A549 (cell line): Measurements from ENCODE around the gene STAT1.

Source experiments
- BHLHE40 ChIP-seq: IDR thresholded peaks from 2 replicates; pipeline ENCODE4 v1.6.1; 2012; ENCODE audit warnings: low read depth, low read length, inconsistent platforms
- CEBPB ChIP-seq, 2 experiments: fragments of >200 bp in 1 of 2; sonication (Bioruptor Twin) in 1 of 2; formaldehyde crosslinking in 1 of 2; IDR thresholded peaks; 2 replicates each; pipeline ENCODE4 v1.6.1; 2012 to 2016
- EP300 ChIP-seq, 2 experiments: fragments of >200 bp; sonication (Bioruptor Twin); formaldehyde crosslinking; IDR thresholded peaks; 2 replicates in 1 of 2; 3 replicates in 1 of 2; pipeline ENCODE4 v1.6.1; 2016 to 2017
- HDAC2 ChIP-seq: fragments of 200-600 bp; sonication (generic); IDR thresholded peaks from 2 replicates; pipeline ENCODE4 v1.6.1; 2016
- MAFK ChIP-seq: fragments of 450-650 bp; IDR thresholded peaks from 2 replicates; pipeline ENCODE4 v1.6.1; 2014; ENCODE audit not compliant: partially characterized antibody
- MYC ChIP-seq: IDR thresholded peaks from 2 replicates; pipeline ENCODE4 v1.6.1; 2012; ENCODE audit warnings: mild to moderate bottlenecking, inconsistent platforms, low read length, improper control_type of control experiment, borderline replicate concordance
- NR3C1 ChIP-seq: fragments of >200 bp; sonication (Bioruptor Twin); formaldehyde crosslinking; IDR thresholded peaks from 3 replicates; pipeline ENCODE4 v1.6.1; 2017
- POLR2A ChIP-seq: IDR thresholded peaks from 2 replicates; pipeline ENCODE4 v1.6.1; 2012; ENCODE audit warnings: mild to moderate bottlenecking, low read length
- RAD21 ChIP-seq, 2 experiments: fragments of >200 bp in 1 of 2; sonication (Bioruptor Twin) in 1 of 2; formaldehyde crosslinking in 1 of 2; IDR thresholded peaks in 1 of 2; conservative IDR thresholded peaks in 1 of 2; 2 replicates in 1 of 2; 3 replicates in 1 of 2; pipeline ENCODE4 v1.6.1; 2012 to 2018; ENCODE audit warnings: inconsistent platforms in 1 of 2
- RFX5 ChIP-seq: fragments of 450-650 bp; IDR thresholded peaks from 2 replicates; pipeline ENCODE4 v1.7.1; 2014; ENCODE audit warnings: antibody characterized with exemption, mild to moderate bottlenecking, moderate library complexity
- TF ChIP-seq, protein P1 (sequence below): fragments of >200 bp; sonication (Bioruptor Twin); formaldehyde crosslinking; IDR thresholded peaks from 3 replicates; pipeline ENCODE4 v1.5.1; 2016
- TF ChIP-seq, protein P2 (sequence below): fragments of 200-600 bp; sonication (generic); IDR thresholded peaks from 2 replicates; pipeline ENCODE4 v1.6.1; 2016; ENCODE audit warnings: antibody characterized with exemption, mild to moderate bottlenecking, moderate library complexity

- TF ChIP-seq, protein P1, sequence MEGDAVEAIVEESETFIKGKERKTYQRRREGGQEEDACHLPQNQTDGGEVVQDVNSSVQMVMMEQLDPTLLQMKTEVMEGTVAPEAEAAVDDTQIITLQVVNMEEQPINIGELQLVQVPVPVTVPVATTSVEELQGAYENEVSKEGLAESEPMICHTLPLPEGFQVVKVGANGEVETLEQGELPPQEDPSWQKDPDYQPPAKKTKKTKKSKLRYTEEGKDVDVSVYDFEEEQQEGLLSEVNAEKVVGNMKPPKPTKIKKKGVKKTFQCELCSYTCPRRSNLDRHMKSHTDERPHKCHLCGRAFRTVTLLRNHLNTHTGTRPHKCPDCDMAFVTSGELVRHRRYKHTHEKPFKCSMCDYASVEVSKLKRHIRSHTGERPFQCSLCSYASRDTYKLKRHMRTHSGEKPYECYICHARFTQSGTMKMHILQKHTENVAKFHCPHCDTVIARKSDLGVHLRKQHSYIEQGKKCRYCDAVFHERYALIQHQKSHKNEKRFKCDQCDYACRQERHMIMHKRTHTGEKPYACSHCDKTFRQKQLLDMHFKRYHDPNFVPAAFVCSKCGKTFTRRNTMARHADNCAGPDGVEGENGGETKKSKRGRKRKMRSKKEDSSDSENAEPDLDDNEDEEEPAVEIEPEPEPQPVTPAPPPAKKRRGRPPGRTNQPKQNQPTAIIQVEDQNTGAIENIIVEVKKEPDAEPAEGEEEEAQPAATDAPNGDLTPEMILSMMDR, result no peak
- TF ChIP-seq RFX5 (no peak), MAFK (no peak), NR3C1 (no peak), CEBPB (IDR thresholded peaks at IDR 0.05) (no peak), MYC (no peak), POLR2A (no peak), EP300 (IDR thresholded peaks at IDR 0.05) (no peak), BHLHE40 (no peak), RAD21 (conservative IDR thresholded peaks at IDR 0.05 in 1 of 2, IDR thresholded peaks at IDR 0.05 in 1 of 2) (no peak), HDAC2 (no peak)
- TF ChIP-seq, protein P2, sequence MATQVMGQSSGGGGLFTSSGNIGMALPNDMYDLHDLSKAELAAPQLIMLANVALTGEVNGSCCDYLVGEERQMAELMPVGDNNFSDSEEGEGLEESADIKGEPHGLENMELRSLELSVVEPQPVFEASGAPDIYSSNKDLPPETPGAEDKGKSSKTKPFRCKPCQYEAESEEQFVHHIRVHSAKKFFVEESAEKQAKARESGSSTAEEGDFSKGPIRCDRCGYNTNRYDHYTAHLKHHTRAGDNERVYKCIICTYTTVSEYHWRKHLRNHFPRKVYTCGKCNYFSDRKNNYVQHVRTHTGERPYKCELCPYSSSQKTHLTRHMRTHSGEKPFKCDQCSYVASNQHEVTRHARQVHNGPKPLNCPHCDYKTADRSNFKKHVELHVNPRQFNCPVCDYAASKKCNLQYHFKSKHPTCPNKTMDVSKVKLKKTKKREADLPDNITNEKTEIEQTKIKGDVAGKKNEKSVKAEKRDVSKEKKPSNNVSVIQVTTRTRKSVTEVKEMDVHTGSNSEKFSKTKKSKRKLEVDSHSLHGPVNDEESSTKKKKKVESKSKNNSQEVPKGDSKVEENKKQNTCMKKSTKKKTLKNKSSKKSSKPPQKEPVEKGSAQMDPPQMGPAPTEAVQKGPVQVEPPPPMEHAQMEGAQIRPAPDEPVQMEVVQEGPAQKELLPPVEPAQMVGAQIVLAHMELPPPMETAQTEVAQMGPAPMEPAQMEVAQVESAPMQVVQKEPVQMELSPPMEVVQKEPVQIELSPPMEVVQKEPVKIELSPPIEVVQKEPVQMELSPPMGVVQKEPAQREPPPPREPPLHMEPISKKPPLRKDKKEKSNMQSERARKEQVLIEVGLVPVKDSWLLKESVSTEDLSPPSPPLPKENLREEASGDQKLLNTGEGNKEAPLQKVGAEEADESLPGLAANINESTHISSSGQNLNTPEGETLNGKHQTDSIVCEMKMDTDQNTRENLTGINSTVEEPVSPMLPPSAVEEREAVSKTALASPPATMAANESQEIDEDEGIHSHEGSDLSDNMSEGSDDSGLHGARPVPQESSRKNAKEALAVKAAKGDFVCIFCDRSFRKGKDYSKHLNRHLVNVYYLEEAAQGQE, result no peak
Measured at GRCh38 chr2:191031256-191031655, 17.3 kb upstream of the STAT1 start.
